ENCODE data around the gene PAFAH1B2.

The PAFAH1B2 gene

GRCh38 chr11:117188620-117189081 lies 44.6 kb downstream of the PAFAH1B2 start:
- no peak for DNase-seq (ENCODE audit: low spot score)

- no peak for DNase-seq (ENCODE audit: low spot score)
Observed at GRCh38 chr11:117189191-117189940, 45.3 kb downstream of the PAFAH1B2 start.

GRCh38 chr11:117189941-117190544 lies 46.0 kb downstream of the PAFAH1B2 start:
- DNase-seq (ENCODE audit: low spot score) = no peak

- no peak for DNase-seq (ENCODE audit: low spot score)
Observed at GRCh38 chr11:117191680-117192400, 47.8 kb downstream of the PAFAH1B2 start.

GRCh38 chr11:117192401-117192875 lies 48.4 kb downstream of the PAFAH1B2 start:
- no peak for DNase-seq (ENCODE audit: low spot score)

- no peak for DNase-seq (ENCODE audit: low spot score)
Observed at GRCh38 chr11:117193130-117194020, 49.3 kb downstream of the PAFAH1B2 start.

- DNase-seq (ENCODE audit: low spot score) = no peak
Observed at GRCh38 chr11:117194267-117194666, 50.2 kb downstream of the PAFAH1B2 start.

GRCh38 chr11:117195258-117195657 lies 51.2 kb downstream of the PAFAH1B2 start:
- no peak for DNase-seq (ENCODE audit: low spot score)

- no peak for DNase-seq (ENCODE audit: low spot score)
Observed at GRCh38 chr11:117195761-117196160, 51.7 kb downstream of the PAFAH1B2 start.

- DNase-seq (ENCODE audit: low spot score) = no peak
Observed at GRCh38 chr11:117197006-117197405, 52.9 kb downstream of the PAFAH1B2 start.

- DNase-seq (ENCODE audit: low spot score) = peak; percentile 60
Observed at GRCh38 chr11:117197516-117198456, 53.7 kb downstream of the PAFAH1B2 start.

GRCh38 chr11:117198613-117199012 lies 54.5 kb downstream of the PAFAH1B2 start:
- no peak for DNase-seq (ENCODE audit: low spot score)

GRCh38 chr11:117199053-117199915 lies 55.2 kb downstream of the PAFAH1B2 start, which contains the start of gene TAGLN:
Gene TAGLN (plus strand): TSS chr11:117199370. CDS start chr11:117203014, 3,644 bp downstream.
- no peak for DNase-seq (ENCODE audit: low spot score)

- DNase-seq (ENCODE audit: low spot score) = no peak
Observed at GRCh38 chr11:117199916-117200812, 56.1 kb downstream of the PAFAH1B2 start.

- DNase-seq (ENCODE audit: low spot score) = no peak
Observed at GRCh38 chr11:117200813-117201657, 56.9 kb downstream of the PAFAH1B2 start.

- DNase-seq (ENCODE audit: low spot score) = no peak
Observed at GRCh38 chr11:117201658-117202305, 57.7 kb downstream of the PAFAH1B2 start.
